Small intestine (tissue), 7 donors: ENCODE data around the gene TENM3. TPM values are rescaled to one million over a fixed set of nuclear protein-coding genes. Genes with fewer than 3 reads are reported as not detected.

Experiments
- DNase-seq, 2 donors: peaks; one replicate each; pipeline versions ENCODE4 v3.0.0 to v3.0.0-alpha.2; 2013
- FAIRE-seq: peaks from 2 replicates; lab custom pipeline; 2012; peaks lifted over from hg19 to GRCh38; lab: Jason Lieb, UNC
- H3K27ac ChIP-seq, 3 donors: one replicate each; pipeline ENCODE4 v1.5.1; 2013; ENCODE audit warnings: low read length in 2 of 3, mild to moderate bottlenecking in 2 of 3, control low read depth in 1 of 3, inconsistent platforms in 1 of 3, low read depth in 1 of 3, moderate library complexity in 1 of 3
- H3K27me3 ChIP-seq, 3 donors: one replicate each; pipeline ENCODE4 v1.6.1; 2013; ENCODE audit warnings: low read length in 3 of 3, inconsistent platforms in 1 of 3; ENCODE audit not compliant: control insufficient read depth in 3 of 3, insufficient read depth in 3 of 3
- H3K36me3 ChIP-seq, 3 donors: one replicate each; pipeline ENCODE4 v1.6.1; 2013; ENCODE audit warnings: low read length in 3 of 3, inconsistent platforms in 1 of 3, low read depth in 1 of 3, mild to moderate bottlenecking in 1 of 3, moderate library complexity in 1 of 3; ENCODE audit not compliant: control insufficient read depth in 3 of 3, insufficient read depth in 2 of 3
- H3K4me1 ChIP-seq, 3 donors: one replicate each; pipeline ENCODE4 v1.6.1; 2013; ENCODE audit warnings: low read length in 2 of 3, inconsistent platforms in 1 of 3, low read depth in 1 of 3, mild to moderate bottlenecking in 1 of 3, moderate library complexity in 1 of 3; ENCODE audit not compliant: control insufficient read depth in 3 of 3, insufficient read depth in 2 of 3
- H3K4me3 ChIP-seq, 3 donors: one replicate each; pipeline ENCODE4 v1.5.1; 2013; ENCODE audit warnings: low read length in 3 of 3, control low read depth in 1 of 3, inconsistent platforms in 1 of 3, low read depth in 1 of 3, mild to moderate bottlenecking in 1 of 3, moderate library complexity in 1 of 3
- H3K9me3 ChIP-seq, 2 donors: one replicate each; pipeline ENCODE4 v1.6.1; 2013; ENCODE audit warnings: low read depth in 1 of 2, low read length in 1 of 2; ENCODE audit not compliant: control insufficient read depth in 2 of 2, insufficient read depth in 1 of 2
- WGBS, 3 donors: extraction: QIAGEN DNeasy Blood & Tissue Kit; methylation state at CpG; one replicate each; pipeline ENCODE4 v1.1.7; 2013; 5-methylcytosine and 5-hydroxymethylcytosine counted together
- polyA plus RNA-seq, 4 donors: library from polyadenylated mRNA; stranded (reverse) in 3 of 4; unstranded in 1 of 4; fragments of 200-250 nt in 3 of 4; fragments of 120-200 nt in 1 of 4; gene quantifications; one replicate each; pipeline versions ENCODE4 v1.2.1 to v1.2.3, GENCODE V29; 2013
- donor health status: healthy with polysubstance abuse.
- donor health status: control.
- donor health status: control.
- donor health status: Bipolar disorder and iron deficiency.
- donor health status: healthy.

The TENM3 gene
- polyA plus RNA-seq, 4 donors, result 0.45 to 4.5 (median 1.1) TPM

- Histone ChIP-seq H3K27ac (no peak overlapping the region), H3K4me1 (no peaks in the 10 kb centered on the region), H3K9me3 (peaks cover 0 to 6% of the 10 kb centered on the region in 2 donors), H3K4me3 (no peak overlapping the region), H3K27me3 (no peaks in the 10 kb centered on the region), H3K36me3 (no peaks in the 10 kb centered on the region)
- DNase-seq, result no peak
- WGBS, 3 donors, result 53 to 67% (median 54%) methylated on average over 2 of the region's 2 CpGs
- no peak for FAIRE-seq
These were observed 245.7 kb downstream of the TENM3 start for GRCh38 chr4:182488896-182489295.

GRCh38 chr4:182489607-182490006 is 246.4 kb downstream of the TENM3 start:
- DNase-seq, result no peak
- no peaks in the 10 kb centered on the region for H3K36me3 ChIP-seq
- H3K27ac ChIP-seq, result no peak overlapping the region
- H3K27me3 ChIP-seq, result no peaks in the 10 kb centered on the region
- no peak for FAIRE-seq
- H3K4me3 ChIP-seq, result no peak overlapping the region
- no peaks in the 10 kb centered on the region for H3K4me1 ChIP-seq
- peaks cover 0 to 6% of the 10 kb centered on the region in 2 donors for H3K9me3 ChIP-seq
- WGBS, 3 donors, result 82 to 88% (median 84%) methylated on average over 2 of the region's 2 CpGs

GRCh38 chr4:182491719-182492118 is 248.5 kb downstream of the TENM3 start:
- H3K27ac ChIP-seq, result no peak overlapping the region
- H3K4me3 ChIP-seq, result no peak overlapping the region
- H3K4me1 ChIP-seq, result no peaks in the 10 kb centered on the region
- DNase-seq, result no peak
- FAIRE-seq, result no peak
- no peaks in the 10 kb centered on the region for H3K36me3 ChIP-seq
- no peaks in the 10 kb centered on the region for H3K27me3 ChIP-seq
- peaks cover 0 to 3% of the 10 kb centered on the region in 2 donors for H3K9me3 ChIP-seq

- Histone ChIP-seq H3K27me3 (no peaks in the 10 kb centered on the region), H3K4me1 (no peaks in the 10 kb centered on the region), H3K9me3 (no peaks in the 10 kb centered on the region), H3K27ac (no peak overlapping the region), H3K36me3 (no peaks in the 10 kb centered on the region), H3K4me3 (no peak overlapping the region)
- 10 to 22% (median 15%) methylated on average over 3 of the region's 3 CpGs for WGBS, 3 donors
- FAIRE-seq, result no peak
- no peak for DNase-seq
These were observed 249.2 kb downstream of the TENM3 start for GRCh38 chr4:182492423-182492822.

- H3K4me1 ChIP-seq, result no peaks in the 10 kb centered on the region
- no peaks in the 10 kb centered on the region for H3K36me3 ChIP-seq
- H3K27ac ChIP-seq, result no peak overlapping the region
- no peak for DNase-seq
- H3K4me3 ChIP-seq, result no peak overlapping the region
- no peaks in the 10 kb centered on the region for H3K9me3 ChIP-seq
- 69 to 80% (median 78%) methylated on average over 3 of the region's 3 CpGs for WGBS, 3 donors
- FAIRE-seq, result no peak
- H3K27me3 ChIP-seq, result no peaks in the 10 kb centered on the region
These were observed 250.2 kb downstream of the TENM3 start for GRCh38 chr4:182493377-182493776.

- WGBS, 3 donors, result 70 to 77% (median 77%) methylated on average over 2 of the region's 2 CpGs
- Histone ChIP-seq H3K4me3 (no peak overlapping the region), H3K4me1 (no peaks in the 10 kb centered on the region), H3K27ac (no peak overlapping the region), H3K36me3 (no peaks in the 10 kb centered on the region), H3K27me3 (no peaks in the 10 kb centered on the region), H3K9me3 (no peaks in the 10 kb centered on the region)
- FAIRE-seq, result no peak
- no peak for DNase-seq
These were observed 250.9 kb downstream of the TENM3 start for GRCh38 chr4:182494103-182494502.

- WGBS, 3 donors, result 92 to 95% (median 92%) methylated on average over 5 of the region's 5 CpGs
- H3K27me3 ChIP-seq, result no peaks in the 10 kb centered on the region
- H3K4me1 ChIP-seq, result no peaks in the 10 kb centered on the region
- DNase-seq, result no peak
- H3K9me3 ChIP-seq, result no peaks in the 10 kb centered on the region
- FAIRE-seq, result no peak
- no peak overlapping the region for H3K27ac ChIP-seq
- H3K4me3 ChIP-seq, result no peak overlapping the region
- H3K36me3 ChIP-seq, result no peaks in the 10 kb centered on the region
These were observed 251.8 kb downstream of the TENM3 start for GRCh38 chr4:182495031-182495430.

- H3K4me3 ChIP-seq, result no peak overlapping the region
- 66 to 72% (median 71%) methylated on average over 6 of the region's 6 CpGs for WGBS, 3 donors
- H3K9me3 ChIP-seq, result no peaks in the 10 kb centered on the region
- DNase-seq (no peak), FAIRE-seq (no peak)
- H3K27me3 ChIP-seq, result no peaks in the 10 kb centered on the region
- H3K4me1 ChIP-seq, result no peaks in the 10 kb centered on the region
- no peak overlapping the region for H3K27ac ChIP-seq
- H3K36me3 ChIP-seq, result no peaks in the 10 kb centered on the region
These were observed 252.6 kb downstream of the TENM3 start for GRCh38 chr4:182495645-182496385.

GRCh38 chr4:182496408-182496807 is 253.2 kb downstream of the TENM3 start:
- H3K9me3 ChIP-seq, result no peaks in the 10 kb centered on the region
- H3K27ac ChIP-seq, result no peak overlapping the region
- 64 to 70% (median 69%) methylated on average over 4 of the region's 4 CpGs for WGBS, 3 donors
- H3K4me3 ChIP-seq, result no peak overlapping the region
- DNase-seq (no peak), FAIRE-seq (no peak)
- no peaks in the 10 kb centered on the region for H3K36me3 ChIP-seq
- H3K27me3 ChIP-seq, result no peaks in the 10 kb centered on the region
- no peaks in the 10 kb centered on the region for H3K4me1 ChIP-seq
